Mesendoderm (in vitro differentiated cells): ENCODE results near the gene RBFOX1.

ENCODE experiments used
- DNase-seq: peaks from one replicate; pipeline ENCODE4 v3.0.0; 2013
- H2AK5ac ChIP-seq: 2 replicates; pipeline ENCODE4 v1.6.1; 2013; ENCODE audit warnings: low read length, inconsistent platforms
- H2BK120ac ChIP-seq: 2 replicates; pipeline ENCODE4 v1.6.1; 2013; ENCODE audit warnings: low read depth, mild to moderate bottlenecking, low read length, moderate library complexity, mixed read lengths
- H2BK15ac ChIP-seq: replicated peaks from 2 replicates; pipeline ENCODE4 v1.6.1; 2013; ENCODE audit warnings: low read depth, mild to moderate bottlenecking, moderate library complexity
- H2BK5ac ChIP-seq: 2 replicates; pipeline ENCODE4 v1.6.1; 2013; ENCODE audit warnings: low read length, inconsistent platforms
- H3K18ac ChIP-seq: 2 replicates; pipeline ENCODE4 v1.6.1; 2013; ENCODE audit warnings: mild to moderate bottlenecking, low read length, mixed read lengths
- H3K23ac ChIP-seq: one replicate; pipeline ENCODE4 v1.6.1; 2013; ENCODE audit warnings: low read length
- H3K27ac ChIP-seq: 2 replicates; pipeline ENCODE4 v1.5.1; 2013; ENCODE audit warnings: low read depth, mild to moderate bottlenecking, inconsistent platforms, low read length, moderate library complexity
- H3K27me3 ChIP-seq: 2 replicates; pipeline ENCODE4 v1.6.1; 2013; ENCODE audit warnings: low read length, control low read depth, mild to moderate bottlenecking, inconsistent platforms; ENCODE audit not compliant: insufficient read depth, poor library complexity
- H3K36me3 ChIP-seq: 2 replicates; pipeline ENCODE4 v1.6.1; 2013; ENCODE audit warnings: low read length, inconsistent platforms; ENCODE audit not compliant: control insufficient read depth, insufficient read depth
- H3K4ac ChIP-seq: one replicate; pipeline ENCODE4 v1.6.1; 2013; ENCODE audit warnings: low read depth, mild to moderate bottlenecking, low read length, moderate library complexity
- H3K4me1 ChIP-seq: 2 replicates; pipeline ENCODE4 v1.6.1; 2013; ENCODE audit warnings: low read depth, low read length, inconsistent platforms; ENCODE audit not compliant: control insufficient read depth
- H3K4me2 ChIP-seq: 2 replicates; pipeline ENCODE4 v1.6.1; 2013; ENCODE audit warnings: low read length
- H3K4me3 ChIP-seq: 2 replicates; pipeline ENCODE4 v1.5.1; 2013; ENCODE audit warnings: mild to moderate bottlenecking, low read length
- H3K56ac ChIP-seq: one replicate; pipeline ENCODE4 v1.6.1; 2013; ENCODE audit warnings: low read length
- H3K79me1 ChIP-seq: 2 replicates; pipeline ENCODE4 v1.6.1; 2013; ENCODE audit warnings: low read length, inconsistent platforms
- H3K79me2 ChIP-seq: 2 replicates; pipeline ENCODE4 v1.6.1; 2013; ENCODE audit warnings: mild to moderate bottlenecking, low read length; ENCODE audit not compliant: control insufficient read depth, insufficient read depth
- H3K9ac ChIP-seq: 2 replicates; pipeline ENCODE4 v1.6.1; 2013; ENCODE audit warnings: low read length, inconsistent platforms
- H4K5ac ChIP-seq: one replicate; pipeline ENCODE4 v1.6.1; 2013; ENCODE audit warnings: low read length
- H4K8ac ChIP-seq: one replicate; pipeline ENCODE4 v1.6.1; 2013; ENCODE audit warnings: low read depth, mild to moderate bottlenecking, control low read depth, low read length, moderate library complexity
- WGBS: extraction: QIAGEN DNeasy Blood & Tissue Kit; methylation state at CpG from one replicate; pipeline ENCODE4 v1.1.7; 2013; ENCODE audit warnings: low lambda C conversion rate, missing lambda C conversion rate; ENCODE audit not compliant: insufficient coverage; ENCODE audit errors: extremely low coverage; 5-methylcytosine and 5-hydroxymethylcytosine counted together

RBFOX1 gene

DNA sequence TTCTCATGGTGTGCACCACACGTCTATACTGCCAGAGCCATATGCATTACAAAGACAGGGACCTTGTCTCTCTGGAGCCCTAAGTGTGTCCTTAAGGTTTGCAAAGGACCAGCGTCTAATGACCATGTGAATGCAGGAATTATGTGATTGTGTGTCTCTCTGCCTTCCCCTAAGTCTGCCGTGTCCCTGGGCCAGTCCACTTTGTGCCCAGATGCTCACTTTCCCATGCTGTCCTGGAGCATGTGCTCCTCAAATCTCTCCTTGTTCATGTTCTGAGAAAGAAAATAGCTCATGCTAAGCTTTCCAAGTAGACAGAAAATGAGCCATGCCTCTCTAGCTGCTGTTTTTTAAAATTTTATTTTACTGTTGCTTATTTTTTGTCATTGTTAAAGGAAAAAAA, 125.5 kb downstream of the RBFOX1 start:
- Histone ChIP-seq H3K79me2 (no peaks in the 10 kb centered on the region), H3K27ac (no peak overlapping the region), H2AK5ac (no peak overlapping the region), H3K27me3 (no peaks in the 10 kb centered on the region), H3K36me3 (no peaks in the 10 kb centered on the region), H2BK120ac (no peak overlapping the region), H3K4me2 (no peak overlapping the region), H3K79me1 (no peaks in the 10 kb centered on the region), H4K5ac (no peak overlapping the region), H3K56ac (no peak overlapping the region), H3K23ac (no peak overlapping the region), H3K9ac (no peak overlapping the region), H3K4me3 (no peak overlapping the region), H4K8ac (no peak overlapping the region), H2BK15ac (no peak overlapping the region), H2BK5ac (no peak overlapping the region), H3K4me1 (no peaks in the 10 kb centered on the region), H3K4ac (no peak overlapping the region), H3K18ac (no peak overlapping the region)
- no peak for DNase-seq
- WGBS, result no CpG with 5 or more reads among the region's 3 CpGs

DNA sequence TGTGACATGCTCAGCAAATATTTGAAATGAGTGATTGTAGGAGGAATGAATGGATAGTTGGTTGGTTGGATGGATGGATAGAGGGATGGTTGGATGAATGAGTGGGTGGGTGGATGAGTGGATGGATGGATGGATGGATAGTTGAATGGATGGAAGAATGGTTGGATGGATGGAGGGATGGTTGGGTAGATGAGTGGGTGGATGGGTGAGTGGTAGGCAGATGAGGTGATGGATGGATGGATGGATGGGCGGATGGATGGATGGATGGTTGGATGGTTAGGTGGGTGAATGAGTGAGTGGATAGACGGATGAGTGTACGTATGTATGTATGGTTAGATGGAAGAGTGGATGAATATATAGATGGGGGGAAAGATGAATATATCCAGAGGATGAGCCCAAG, 137.7 kb downstream of the RBFOX1 start:
- H2BK5ac ChIP-seq, result no peak overlapping the region
- no peaks in the 10 kb centered on the region for H3K79me1 ChIP-seq
- no peak overlapping the region for H3K56ac ChIP-seq
- no peak overlapping the region for H3K9ac ChIP-seq
- no peaks in the 10 kb centered on the region for H3K36me3 ChIP-seq
- no peak overlapping the region for H3K4me2 ChIP-seq
- no peak for DNase-seq
- H3K79me2 ChIP-seq, result no peaks in the 10 kb centered on the region
- H3K18ac ChIP-seq, result no peak overlapping the region
- no peaks in the 10 kb centered on the region for H3K4me1 ChIP-seq
- H3K4me3 ChIP-seq, result no peak overlapping the region
- no peak overlapping the region for H3K27ac ChIP-seq
- no peak overlapping the region for H2BK15ac ChIP-seq
- no peaks in the 10 kb centered on the region for H3K27me3 ChIP-seq
- H4K8ac ChIP-seq, result no peak overlapping the region
- H2BK120ac ChIP-seq, result no peak overlapping the region
- H3K4ac ChIP-seq, result no peak overlapping the region
- H4K5ac ChIP-seq, result no peak overlapping the region
- no peak overlapping the region for H2AK5ac ChIP-seq
- no peak overlapping the region for H3K23ac ChIP-seq
- WGBS, result 100% methylated on average over 2 of the region's 3 CpGs

DNA sequence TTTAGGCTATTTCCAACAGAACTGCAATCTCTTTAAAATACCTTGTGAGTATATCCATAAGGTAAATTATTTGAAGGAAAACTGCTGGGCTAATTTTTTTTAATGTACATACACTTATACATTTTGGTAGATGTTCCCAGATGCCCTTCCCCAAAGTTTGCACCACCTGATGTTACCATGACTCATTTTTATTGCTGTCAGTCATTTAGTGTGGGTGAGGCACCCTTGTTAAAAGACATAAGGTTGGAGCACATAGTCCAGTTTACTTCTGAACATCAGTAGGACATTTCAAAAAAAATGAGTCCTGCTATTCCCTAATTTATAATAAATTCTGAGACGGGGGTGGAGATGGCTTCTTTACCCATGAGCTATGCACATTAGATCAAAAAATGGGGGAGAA, 138.6 kb downstream of the RBFOX1 start:
- no CpG with 5 or more reads among the region's 1 CpG for WGBS
- H3K4me2 ChIP-seq, result no peak overlapping the region
- no peak overlapping the region for H2BK5ac ChIP-seq
- no peaks in the 10 kb centered on the region for H3K27me3 ChIP-seq
- no peak overlapping the region for H3K23ac ChIP-seq
- H2BK15ac ChIP-seq, result no peak overlapping the region
- no peak overlapping the region for H3K18ac ChIP-seq
- no peaks in the 10 kb centered on the region for H3K79me2 ChIP-seq
- no peak overlapping the region for H3K27ac ChIP-seq
- no peak overlapping the region for H3K56ac ChIP-seq
- H2AK5ac ChIP-seq, result no peak overlapping the region
- H3K9ac ChIP-seq, result no peak overlapping the region
- H3K36me3 ChIP-seq, result no peaks in the 10 kb centered on the region
- DNase-seq, result no peak
- no peaks in the 10 kb centered on the region for H3K4me1 ChIP-seq
- no peak overlapping the region for H4K8ac ChIP-seq
- no peak overlapping the region for H3K4ac ChIP-seq
- H4K5ac ChIP-seq, result no peak overlapping the region
- no peak overlapping the region for H2BK120ac ChIP-seq
- no peak overlapping the region for H3K4me3 ChIP-seq
- H3K79me1 ChIP-seq, result no peaks in the 10 kb centered on the region

DNA sequence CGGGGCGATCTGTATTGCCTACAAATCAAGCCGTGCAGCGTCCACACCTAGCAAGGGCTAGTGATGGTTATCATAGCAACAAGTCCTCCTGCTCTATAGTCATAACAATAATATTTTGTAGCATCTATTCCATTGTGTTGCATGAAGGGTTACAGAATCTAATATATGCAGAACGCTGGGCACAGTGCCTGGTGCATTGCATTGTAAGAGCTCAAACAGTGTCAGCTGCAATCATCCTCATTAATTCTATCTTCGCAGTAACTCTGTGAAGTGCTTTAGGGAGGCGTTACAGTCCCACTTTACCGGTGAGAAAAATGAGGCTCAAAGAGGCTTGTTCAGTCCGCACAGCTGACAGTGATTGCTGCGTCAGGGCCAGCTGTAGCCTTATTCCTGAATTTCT, 149.4 kb downstream of the RBFOX1 start:
- H2BK15ac ChIP-seq, result no peak overlapping the region
- H3K79me1 ChIP-seq, result no peaks in the 10 kb centered on the region
- no peak overlapping the region for H2BK120ac ChIP-seq
- H4K5ac ChIP-seq, result no peak overlapping the region
- no peak overlapping the region for H3K4me3 ChIP-seq
- no peak overlapping the region for H3K4me2 ChIP-seq
- no peaks in the 10 kb centered on the region for H3K79me2 ChIP-seq
- H2BK5ac ChIP-seq, result no peak overlapping the region
- no peak overlapping the region for H3K9ac ChIP-seq
- no peak overlapping the region for H3K4ac ChIP-seq
- no peaks in the 10 kb centered on the region for H3K27me3 ChIP-seq
- H3K4me1 ChIP-seq, result no peaks in the 10 kb centered on the region
- no peak overlapping the region for H3K18ac ChIP-seq
- H3K23ac ChIP-seq, result no peak overlapping the region
- H2AK5ac ChIP-seq, result no peak overlapping the region
- no peak for DNase-seq
- H3K36me3 ChIP-seq, result no peaks in the 10 kb centered on the region
- WGBS, result no CpG with 5 or more reads among the region's 10 CpGs
- no peak overlapping the region for H3K27ac ChIP-seq
- no peak overlapping the region for H3K56ac ChIP-seq
- H4K8ac ChIP-seq, result no peak overlapping the region

DNA sequence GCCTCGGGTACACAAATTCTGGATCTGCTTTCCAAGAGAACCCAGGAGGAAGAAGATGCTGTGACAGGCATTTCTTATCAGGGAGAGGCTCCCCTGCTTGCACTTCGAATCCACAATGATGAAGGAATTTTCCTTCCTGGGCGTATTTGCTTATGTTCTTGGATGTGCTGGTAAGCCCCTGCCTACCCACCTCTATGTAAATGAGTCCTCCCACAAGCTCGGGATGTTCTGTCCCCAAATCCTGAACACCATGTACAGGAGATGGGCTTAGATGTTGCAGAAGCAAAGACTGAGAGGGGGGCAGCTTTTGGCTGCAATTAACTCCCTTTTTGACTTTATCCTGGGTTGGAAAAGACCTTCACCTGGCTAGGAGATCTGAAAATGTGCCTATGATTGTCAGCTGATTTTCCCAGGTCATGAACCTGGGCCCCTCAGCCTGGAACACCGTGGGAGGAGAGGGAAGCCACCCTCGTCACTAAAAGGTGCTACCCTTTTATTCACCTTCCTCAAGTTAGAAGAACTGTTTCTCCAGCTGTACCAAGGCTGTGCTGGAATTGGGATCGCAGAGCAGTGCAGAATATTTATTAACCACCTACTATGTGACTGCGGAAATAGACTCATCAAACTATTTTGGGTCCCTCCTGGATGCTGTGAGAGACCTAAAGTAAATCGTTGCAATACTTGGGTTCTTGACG, 150.1 kb downstream of the RBFOX1 start:
- Histone ChIP-seq H3K36me3 (no peaks in the 10 kb centered on the region), H4K5ac (no peak overlapping the region), H2BK5ac (no peak overlapping the region), H3K4me1 (no peaks in the 10 kb centered on the region), H3K79me1 (no peaks in the 10 kb centered on the region), H3K79me2 (no peaks in the 10 kb centered on the region), H3K9ac (no peak overlapping the region), H3K27me3 (no peaks in the 10 kb centered on the region), H3K18ac (no peak overlapping the region), H3K4ac (no peak overlapping the region), H3K27ac (no peak overlapping the region), H3K23ac (no peak overlapping the region), H4K8ac (no peak overlapping the region), H2BK120ac (no peak overlapping the region), H2AK5ac (no peak overlapping the region), H3K56ac (no peak overlapping the region), H2BK15ac (no peak overlapping the region), H3K4me3 (no peak overlapping the region), H3K4me2 (no peak overlapping the region)
- WGBS, result no CpG with 5 or more reads among the region's 10 CpGs
- peak; percentile 19 for DNase-seq
